H1 (cell line): Measurements from ENCODE around the gene NOC3L. TPM values are rescaled to one million over a fixed set of nuclear protein-coding genes. Genes with fewer than 3 reads are reported as not detected.

Experiments
- CTCF ChIA-PET: fragments of 300-600 bp; sonication (Branson Sonifier 250); formaldehyde crosslinking; loops from one replicate; lab custom pipeline; 2021; ENCODE audit not compliant: partially characterized antibody; lab: Charles Lee
- POLR2A ChIA-PET: fragments of 300-600 bp; sonication (Branson Sonifier 250); formaldehyde crosslinking; loops from one replicate; lab custom pipeline; 2021; ENCODE audit warnings: inconsistent platforms; ENCODE audit not compliant: partially characterized antibody; lab: Charles Lee
- DNase-seq, 2 experiments: peaks; one replicate each; pipeline versions ENCODE4 v3.0.0 to v3.0.0-alpha.2; 2010 to 2022; ENCODE audit warnings: low spot score in 2 of 2, low read depth in 1 of 2, mixed read lengths in 1 of 2
- FAIRE-seq: peaks from 2 replicates; lab custom pipeline; 2011; peaks lifted over from hg19 to GRCh38; lab: Jason Lieb, UNC
- H2AFZ ChIP-seq: 2 replicates; pipeline ENCODE4 v1.8.1; 2012; ENCODE audit warnings: low read length, inconsistent platforms
- H2AK5ac ChIP-seq: 2 replicates; pipeline ENCODE4 v1.6.1; 2013; ENCODE audit warnings: low read depth, low read length
- H2BK120ac ChIP-seq: replicated peaks from 2 replicates; pipeline ENCODE3; 2013; ENCODE audit warnings: low read depth, low read length, inconsistent platforms
- H2BK12ac ChIP-seq: 2 replicates; pipeline ENCODE4 v1.6.1; 2013; ENCODE audit warnings: low read depth, low read length
- H2BK15ac ChIP-seq: 2 replicates; pipeline ENCODE4 v1.6.1; 2013; ENCODE audit warnings: low read length
- H2BK20ac ChIP-seq: 2 replicates; pipeline ENCODE4 v1.6.1; 2013; ENCODE audit warnings: low read length
- H2BK5ac ChIP-seq: 2 replicates; pipeline ENCODE4 v1.6.1; 2013; ENCODE audit warnings: low read depth, low read length
- H3K14ac ChIP-seq: 2 replicates; pipeline ENCODE4 v1.6.1; 2013; ENCODE audit warnings: inconsistent platforms; ENCODE audit not compliant: insufficient read length
- H3K18ac ChIP-seq: 2 replicates; pipeline ENCODE4 v1.6.1; 2013; ENCODE audit warnings: low read length; ENCODE audit errors: extremely low read depth
- H3K23ac ChIP-seq: 2 replicates; pipeline ENCODE4 v1.6.1; 2013; ENCODE audit warnings: inconsistent platforms; ENCODE audit not compliant: insufficient read length
- H3K23me2 ChIP-seq: 2 replicates; pipeline ENCODE4 v1.6.1; 2013; ENCODE audit warnings: low read depth, low read length
- H3K27ac ChIP-seq: 2 replicates; pipeline ENCODE4 v1.6.1; 2011; ENCODE audit warnings: low read depth, low read length, inconsistent platforms
- H3K27me3 ChIP-seq, 4 experiments: replicated peaks in 1 of 4; 1 replicate in 1 of 4; 2 replicates in 3 of 4; pipeline versions ENCODE4 v1.6.1 to v1.8.1; 2011 to 2013; ENCODE audit warnings: low read length in 3 of 4, mild to moderate bottlenecking in 3 of 4, inconsistent platforms in 2 of 4, mixed read lengths in 2 of 4, moderate library complexity in 1 of 4; ENCODE audit not compliant: control insufficient read depth in 3 of 4, insufficient read depth in 3 of 4; ENCODE audit errors: extremely low read depth in 1 of 4
- H3K36me3 ChIP-seq, 4 experiments: 2 replicates each; pipeline versions ENCODE4 v1.6.1 to v1.8.1; 2011 to 2013; ENCODE audit warnings: mild to moderate bottlenecking in 4 of 4, low read length in 3 of 4, moderate library complexity in 2 of 4, control low read depth in 1 of 4, inconsistent platforms in 1 of 4; ENCODE audit not compliant: insufficient read depth in 4 of 4, control insufficient read depth in 2 of 4
- H3K4ac ChIP-seq: replicated peaks from 2 replicates; pipeline ENCODE3; 2013; ENCODE audit warnings: low read length, low read depth, mixed read lengths, inconsistent platforms; ENCODE audit not compliant: insufficient read length
- H3K4me1 ChIP-seq, 4 experiments: replicated peaks in 1 of 4; 1 replicate in 1 of 4; 2 replicates in 3 of 4; pipeline versions ENCODE4 v1.6.1 to v1.8.1; 2011 to 2013; ENCODE audit warnings: low read length in 3 of 4, inconsistent platforms in 2 of 4, mixed read lengths in 1 of 4; ENCODE audit not compliant: insufficient read depth in 4 of 4, control insufficient read depth in 3 of 4
- H3K4me2 ChIP-seq, 2 experiments: 2 replicates each; pipeline versions ENCODE4 v1.6.1 to v1.8.1; 2011 to 2013; ENCODE audit warnings: low read depth in 2 of 2, low read length in 2 of 2, control low read depth in 1 of 2, inconsistent platforms in 1 of 2, mild to moderate bottlenecking in 1 of 2; ENCODE audit not compliant: insufficient read depth in 1 of 2
- H3K4me3 ChIP-seq, 4 experiments: fragments of 200-600, 300-600 bp in 1 of 4; sonication (generic), shearing (Covaris generic), sonication (Bioruptor Twin) in 1 of 4; 2 replicates each; pipeline versions ENCODE4 v1.5.1 to v1.8.1; 2011 to 2016; ENCODE audit warnings: low read length in 4 of 4, low read depth in 3 of 4, control low read depth in 2 of 4, inconsistent platforms in 2 of 4, mild to moderate bottlenecking in 2 of 4, mixed read lengths in 1 of 4, moderate library complexity in 1 of 4; ENCODE audit not compliant: insufficient read depth in 2 of 4; ENCODE audit errors: extremely low read depth in 1 of 4
- H3K56ac ChIP-seq: replicated peaks from 2 replicates; pipeline ENCODE3; 2013; ENCODE audit warnings: low read depth, mild to moderate bottlenecking, mixed read lengths, low read length, inconsistent platforms; ENCODE audit not compliant: insufficient read length
- H3K79me1 ChIP-seq: 2 replicates; pipeline ENCODE4 v1.6.1; 2013; ENCODE audit warnings: low read depth, low read length, control low read depth
- H3K79me2 ChIP-seq, 2 experiments: 2 replicates each; pipeline versions ENCODE4 v1.6.1 to v1.8.1; 2012 to 2013; ENCODE audit warnings: low read length in 2 of 2, mild to moderate bottlenecking in 2 of 2, inconsistent platforms in 1 of 2; ENCODE audit not compliant: insufficient read depth in 2 of 2, control insufficient read depth in 1 of 2
- H3K9ac ChIP-seq, 4 experiments: replicated peaks in 1 of 4; 1 replicate in 1 of 4; 2 replicates in 3 of 4; pipeline versions ENCODE4 v1.6.1 to v1.8.1; 2011 to 2013; ENCODE audit warnings: low read depth in 3 of 4, low read length in 3 of 4, control low read depth in 2 of 4, mild to moderate bottlenecking in 2 of 4, moderate library complexity in 2 of 4, inconsistent platforms in 1 of 4; ENCODE audit errors: extremely low read depth in 1 of 4
- H3K9me3 ChIP-seq, 2 experiments: 2 replicates each; pipeline versions ENCODE4 v1.6.1 to v1.8.1; 2012 to 2013; ENCODE audit warnings: mild to moderate bottlenecking in 2 of 2, moderate library complexity in 2 of 2, control low read depth in 1 of 2, inconsistent platforms in 1 of 2, low read depth in 1 of 2, low read length in 1 of 2, mixed read lengths in 1 of 2; ENCODE audit not compliant: insufficient read depth in 2 of 2
- H4K20me1 ChIP-seq, 2 experiments: replicated peaks in 1 of 2; 2 replicates each; pipeline versions ENCODE3 to v1.8.1; 2011 to 2013; ENCODE audit warnings: inconsistent platforms in 2 of 2, low read length in 2 of 2, mild to moderate bottlenecking in 1 of 2; ENCODE audit not compliant: insufficient read depth in 2 of 2, control insufficient read depth in 1 of 2
- H4K5ac ChIP-seq: 2 replicates; pipeline ENCODE4 v1.6.1; 2013; ENCODE audit warnings: low read length, low read depth, mixed read lengths, inconsistent platforms; ENCODE audit not compliant: insufficient read length
- H4K8ac ChIP-seq: 2 replicates; pipeline ENCODE4 v1.8.0; 2013; ENCODE audit warnings: mild to moderate bottlenecking, moderate library complexity, low read length, inconsistent platforms; ENCODE audit not compliant: insufficient read depth; ENCODE audit errors: extremely low read depth
- H4K91ac ChIP-seq: replicated peaks from 2 replicates; pipeline ENCODE3; 2013; ENCODE audit warnings: low read length, mixed read lengths, inconsistent platforms; ENCODE audit not compliant: insufficient read length
- JUN ChIP-seq: IDR thresholded peaks from 2 replicates; pipeline ENCODE4 v1.6.1; 2011; ENCODE audit warnings: low read depth, mild to moderate bottlenecking, improper control_type of control experiment, low read length
- POU5F1 ChIP-seq: IDR thresholded peaks from 2 replicates; pipeline ENCODE4 v1.6.1; 2011; ENCODE audit warnings: low read depth, mild to moderate bottlenecking, low read length, moderate library complexity
- SP2 ChIP-seq: IDR thresholded peaks from 2 replicates; pipeline ENCODE4 v1.6.1; 2012; ENCODE audit warnings: mild to moderate bottlenecking, low read length, inconsistent platforms
- TEAD4 ChIP-seq: IDR thresholded peaks from 2 replicates; pipeline ENCODE4 v1.6.1; 2012; ENCODE audit warnings: low read depth, low read length, inconsistent platforms, mixed read lengths
- WGBS, 2 experiments: shearing (Covaris generic) in 1 of 2; methylation state at CpG; one replicate each; pipeline versions ENCODE4 v1.1.6 to v1.1.7; 2013 to 2015; ENCODE audit warnings: low lambda C conversion rate in 2 of 2, mixed read lengths in 2 of 2, inconsistent platforms in 1 of 2, low coverage in 1 of 2, missing lambda C conversion rate in 1 of 2; ENCODE audit not compliant: insufficient replicate concordance in 2 of 2, insufficient coverage in 1 of 2, insufficient read length in 1 of 2; ENCODE audit errors: extremely low coverage in 1 of 2, missing lambda C conversion rate in 1 of 2; 5-methylcytosine and 5-hydroxymethylcytosine counted together
- polyA plus RNA-seq, 7 experiments: library from polyadenylated mRNA; depleted of rRNA in 3 of 7; stranded (reverse) in 5 of 7; unstranded in 2 of 7; fragments of >200 nt in 5 of 7; fragments of 200-250 nt in 2 of 7; gene quantifications; 1 replicate in 5 of 7; 2 replicates in 1 of 7; 4 replicates in 1 of 7; pipeline versions ENCODE4 v1.2.1 to v1.2.3, GENCODE V29; 2011 to 2013; ENCODE audit warnings: missing spikeins in 2 of 7, mixed read lengths in 2 of 7
- total RNA-seq: library from RNA; stranded (reverse); fragmentation: NEBNext Ultra II Directional; extraction: Animal tissue kit (Norgen Biotek cat#: 25700); gene quantifications from 2 replicates; pipeline ENCODE4 v1.2.1, GENCODE V29; 2021

The NOC3L gene
- total and polyA plus RNA-seq, 2 of the 8 experiments (the other 6 are each of a cell fraction or from before 2014, with no cell fraction given), result 7.1 to 39.1 TPM

GRCh38 chr10:94288361-94289101 is 74.2 kb downstream of the NOC3L start:
- H4K5ac ChIP-seq, result no peak overlapping the region
- no peaks in the 10 kb centered on the region for H3K27me3 ChIP-seq
- H3K56ac ChIP-seq, result no peak overlapping the region
- no peak overlapping the region for H2BK5ac ChIP-seq
- H3K4ac ChIP-seq, result no peak overlapping the region
- no peak overlapping the region for H2AK5ac ChIP-seq
- no peaks in the 10 kb centered on the region for H3K79me2 ChIP-seq
- WGBS, 2 experiments, result 81% methylated on average over 2 of the region's 2 CpGs; no CpG with 5 or more reads in 1 of the 2 experiments
- no peak for DNase-seq
- no peaks in the 10 kb centered on the region for H3K23me2 ChIP-seq
- H3K4me3 ChIP-seq, result peak overlapping the region in 2 of 4 experiments; percentile 2 to 16; a peak in 2 of 8 replicates
- no peak overlapping the region for H2BK12ac ChIP-seq
- H2BK20ac ChIP-seq, result no peak overlapping the region
- H3K4me2 ChIP-seq, result peak overlapping the region; percentile 22 to 44; a peak in 3 of 4 replicates
- H3K79me1 ChIP-seq, result no peaks in the 10 kb centered on the region
- H4K8ac ChIP-seq, result no peak overlapping the region
- no peak overlapping the region for H3K9ac ChIP-seq
- H4K20me1 ChIP-seq, result no peaks in the 10 kb centered on the region
- CTCF ChIA-PET, result interaction anchor here (2.5 kb wide), 1 partner anchor 32 kb away, joined by 17 read pairs; no protein-coding TSS in a partner anchor
- no peak overlapping the region for H3K23ac ChIP-seq
- H2BK120ac ChIP-seq, result no peak overlapping the region
- no peak overlapping the region for H2BK15ac ChIP-seq
- H3K27ac ChIP-seq, result no peak overlapping the region
- no peaks in the 10 kb centered on the region for H3K9me3 ChIP-seq
- H3K14ac ChIP-seq, result no peak overlapping the region
- peaks cover 0 to 8% (median 6%) of the 10 kb centered on the region in 4 experiments; a peak in 4 of 7 replicates for H3K4me1 ChIP-seq
- no peak overlapping the region for H4K91ac ChIP-seq
- H3K18ac ChIP-seq, result no peak overlapping the region
- POLR2A ChIA-PET, result interaction anchor here (1.0 kb wide), 1 partner anchor 28 kb away, joined by 3 read pairs; no protein-coding TSS in a partner anchor
- no peaks in the 10 kb centered on the region for H3K36me3 ChIP-seq
- H2AFZ ChIP-seq, result no peak overlapping the region
- FAIRE-seq, result peak; percentile 82
- TF ChIP-seq POU5F1 (0 out of 2 replicates have a peak, but pooled peaks have one; percentile 11), JUN (no peak), SP2 (no peak), TEAD4 (no peak)
